Vagina (tissue), 2 donors: Measurements from ENCODE around the gene WDR70.

Experiments used
- POLR2A ChIP-seq, 2 donors: fragments of 450-650 bp; IDR thresholded peaks; one replicate each; pipeline ENCODE4 v1.6.1; 2017; ENCODE audit warnings: antibody characterized with exemption in 2 of 2, mild to moderate bottlenecking in 2 of 2, moderate library complexity in 2 of 2
- POLR2AphosphoS5 ChIP-seq, 2 donors: sonication (generic); formaldehyde crosslinking; IDR thresholded peaks; one replicate each; pipeline ENCODE4 v1.9.0; 2017; ENCODE audit warnings: antibody characterized with exemption in 2 of 2, mild to moderate bottlenecking in 2 of 2, low read depth in 1 of 2; ENCODE audit not compliant: insufficient read depth in 1 of 2
- TF ChIP-seq, protein P1 (sequence below), 3 experiments: fragments of 450-650 bp in 2 of 3; fragments of 200-600 bp in 1 of 3; sonication (generic) in 1 of 3; IDR thresholded peaks; one replicate each; pipeline ENCODE4 v1.5.1; 2017 to 2019; ENCODE audit warnings: antibody characterized with exemption in 3 of 3, mild to moderate bottlenecking in 2 of 3, moderate library complexity in 2 of 3

DNA sequence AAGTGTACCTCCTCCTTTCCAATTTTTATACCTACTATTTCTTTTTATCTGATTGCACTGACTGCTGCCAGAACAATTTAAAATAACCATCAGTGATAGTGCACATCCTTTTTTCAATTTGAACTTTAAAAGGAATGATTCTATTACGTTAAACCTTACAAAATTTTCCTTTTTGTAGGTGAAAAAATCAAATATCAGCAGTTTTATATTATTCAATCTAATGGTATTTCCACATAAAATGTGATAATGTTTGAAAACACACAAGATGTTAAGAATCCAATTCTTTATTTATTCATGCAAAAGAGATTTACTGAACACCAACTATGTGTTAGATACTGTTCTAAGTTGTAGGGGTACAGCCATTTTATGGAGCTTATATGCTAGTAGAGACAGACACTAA lies 355.0 kb downstream of the WDR70 start:
- TF ChIP-seq, protein P1, sequence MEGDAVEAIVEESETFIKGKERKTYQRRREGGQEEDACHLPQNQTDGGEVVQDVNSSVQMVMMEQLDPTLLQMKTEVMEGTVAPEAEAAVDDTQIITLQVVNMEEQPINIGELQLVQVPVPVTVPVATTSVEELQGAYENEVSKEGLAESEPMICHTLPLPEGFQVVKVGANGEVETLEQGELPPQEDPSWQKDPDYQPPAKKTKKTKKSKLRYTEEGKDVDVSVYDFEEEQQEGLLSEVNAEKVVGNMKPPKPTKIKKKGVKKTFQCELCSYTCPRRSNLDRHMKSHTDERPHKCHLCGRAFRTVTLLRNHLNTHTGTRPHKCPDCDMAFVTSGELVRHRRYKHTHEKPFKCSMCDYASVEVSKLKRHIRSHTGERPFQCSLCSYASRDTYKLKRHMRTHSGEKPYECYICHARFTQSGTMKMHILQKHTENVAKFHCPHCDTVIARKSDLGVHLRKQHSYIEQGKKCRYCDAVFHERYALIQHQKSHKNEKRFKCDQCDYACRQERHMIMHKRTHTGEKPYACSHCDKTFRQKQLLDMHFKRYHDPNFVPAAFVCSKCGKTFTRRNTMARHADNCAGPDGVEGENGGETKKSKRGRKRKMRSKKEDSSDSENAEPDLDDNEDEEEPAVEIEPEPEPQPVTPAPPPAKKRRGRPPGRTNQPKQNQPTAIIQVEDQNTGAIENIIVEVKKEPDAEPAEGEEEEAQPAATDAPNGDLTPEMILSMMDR (IDR thresholded peaks at IDR 0.05): no peak
- TF ChIP-seq POLR2A (IDR thresholded peaks at IDR 0.05) (no peak), POLR2AphosphoS5 (IDR thresholded peaks at IDR 0.05; ENCODE audit: insufficient read depth in 1 of 2, low read depth in 1 of 2) (no peak)
